Stimulated activated CD4-positive, alpha-beta T cell treated with anti-CD3 and anti-CD28 coated beads, Interleukin-4, amount 100 ng/mL, for 24 hours (primary cell): ENCODE data around the gene NDFIP2.

Experiments used
- DNase-seq: peaks from one replicate; pipeline ENCODE4 v3.0.0-alpha.2; 2020

The NDFIP2 gene, protein sequence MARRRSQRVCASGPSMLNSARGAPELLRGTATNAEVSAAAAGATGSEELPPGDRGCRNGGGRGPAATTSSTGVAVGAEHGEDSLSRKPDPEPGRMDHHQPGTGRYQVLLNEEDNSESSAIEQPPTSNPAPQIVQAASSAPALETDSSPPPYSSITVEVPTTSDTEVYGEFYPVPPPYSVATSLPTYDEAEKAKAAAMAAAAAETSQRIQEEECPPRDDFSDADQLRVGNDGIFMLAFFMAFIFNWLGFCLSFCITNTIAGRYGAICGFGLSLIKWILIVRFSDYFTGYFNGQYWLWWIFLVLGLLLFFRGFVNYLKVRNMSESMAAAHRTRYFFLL

DNA sequence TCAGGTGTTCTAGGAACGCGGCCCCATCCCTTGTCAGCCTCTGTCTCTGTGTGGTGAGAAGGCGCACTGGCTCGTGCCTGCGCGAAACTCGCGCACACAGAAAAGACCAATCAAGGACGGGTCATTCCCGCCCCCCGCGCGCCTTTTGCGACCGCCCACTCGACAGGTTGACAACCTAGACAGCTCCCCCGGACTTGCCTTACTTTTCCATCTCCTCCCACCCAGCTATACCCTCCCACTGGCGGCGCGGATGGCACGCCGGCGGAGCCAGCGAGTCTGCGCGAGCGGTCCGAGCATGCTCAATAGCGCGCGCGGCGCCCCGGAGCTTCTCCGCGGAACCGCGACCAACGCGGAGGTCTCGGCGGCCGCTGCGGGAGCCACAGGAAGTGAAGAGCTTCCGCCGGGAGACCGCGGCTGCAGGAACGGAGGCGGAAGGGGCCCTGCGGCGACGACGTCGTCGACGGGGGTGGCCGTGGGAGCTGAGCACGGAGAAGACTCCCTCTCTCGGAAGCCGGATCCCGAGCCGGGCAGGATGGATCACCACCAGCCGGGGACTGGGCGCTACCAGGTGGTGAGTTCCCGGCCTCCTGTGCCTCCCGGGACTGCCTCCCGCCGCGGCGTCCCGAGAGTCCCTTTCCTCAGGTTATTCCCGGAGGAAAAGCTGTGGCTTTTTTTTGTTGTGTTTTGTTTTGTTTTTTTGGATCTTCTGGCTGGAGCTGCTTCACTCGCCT lies at the start of gene NDFIP2:
NDFIP2 (plus strand) TSS at position 202 of the 731 bp plus-strand sequence; CDS start at position 251, 49 bp downstream.
- peak; percentile 91 for DNase-seq

DNA sequence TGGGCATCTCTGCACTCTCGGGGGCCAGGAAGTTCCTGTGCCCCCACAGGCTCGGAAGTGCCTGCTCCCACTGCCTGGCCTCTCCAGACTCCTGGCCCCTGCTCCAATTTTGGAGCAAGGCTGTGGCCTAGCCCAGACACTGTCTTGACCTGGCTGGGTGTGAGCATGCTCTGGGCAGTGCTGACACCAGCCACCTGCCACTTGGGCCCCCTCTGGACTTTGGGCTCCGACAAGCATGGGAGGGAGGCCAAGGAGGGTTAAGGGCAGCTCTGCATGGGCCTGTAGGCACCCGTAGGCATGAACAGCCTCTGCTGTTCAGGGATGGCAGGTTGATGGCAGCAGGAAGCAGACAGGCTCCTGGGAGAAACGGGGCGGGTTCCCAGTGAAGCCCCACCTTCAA lies 48.9 kb upstream of the NDFIP2 start:
- no peak for DNase-seq

DNA sequence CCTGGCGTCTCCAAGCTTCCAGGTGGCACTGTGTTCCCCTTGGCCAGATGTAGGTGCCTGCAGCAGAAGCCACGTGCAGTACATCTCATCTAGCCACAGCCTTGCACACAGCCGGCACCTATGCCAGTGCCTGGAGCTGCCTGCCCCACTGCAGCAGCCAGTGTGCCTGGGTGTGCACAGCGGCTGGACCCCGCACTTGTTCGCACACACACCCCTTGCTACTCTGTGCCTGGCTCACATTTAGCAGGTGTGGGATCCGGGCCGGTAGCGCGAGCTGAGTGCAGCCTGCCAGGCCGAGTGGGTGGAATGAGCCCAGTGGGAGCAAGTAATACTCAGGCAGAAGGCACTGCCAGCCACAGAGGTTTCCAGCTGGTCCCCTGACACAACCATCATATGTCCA lies 48.0 kb upstream of the NDFIP2 start:
- DNase-seq: no peak

DNA sequence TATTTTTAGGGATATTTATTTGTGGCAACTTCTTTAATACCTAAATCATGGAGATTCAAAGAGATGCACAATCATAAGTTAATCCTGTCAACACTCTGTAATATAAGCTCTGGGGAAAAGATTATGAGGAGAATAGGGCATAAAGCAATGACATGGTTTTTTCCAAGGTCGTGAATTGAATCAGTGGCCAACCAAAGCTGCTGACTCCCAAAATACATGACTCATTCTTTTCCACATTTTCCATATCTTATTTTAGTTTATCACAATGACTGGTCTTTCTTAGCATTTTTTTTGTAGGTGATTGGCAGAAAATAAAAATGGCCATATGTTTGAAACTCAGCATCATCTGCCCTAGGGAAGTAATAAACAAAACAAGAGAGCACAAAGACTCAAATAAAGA lies 46.4 kb upstream of the NDFIP2 start:
- DNase-seq: no peak

DNA sequence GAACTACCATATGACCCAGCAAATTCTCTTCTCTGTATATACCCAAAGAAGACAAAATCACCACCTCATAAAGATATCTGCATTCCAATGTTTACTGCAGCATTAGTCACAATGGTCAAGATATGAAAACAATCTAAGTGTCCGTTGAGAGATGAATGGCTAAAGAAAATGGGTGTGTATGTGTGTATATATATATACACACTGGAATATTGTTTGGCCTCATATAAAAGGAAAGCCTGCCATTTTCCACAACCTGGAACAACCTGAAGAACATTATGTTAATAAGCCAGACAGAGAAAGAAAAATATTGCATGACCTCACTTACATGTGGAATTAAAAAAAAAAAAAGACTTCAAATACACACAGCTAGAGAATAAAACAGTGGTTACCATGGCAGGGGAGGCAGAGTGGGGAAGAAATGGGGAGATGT lies 45.4 kb upstream of the NDFIP2 start:
- no peak for DNase-seq

DNA sequence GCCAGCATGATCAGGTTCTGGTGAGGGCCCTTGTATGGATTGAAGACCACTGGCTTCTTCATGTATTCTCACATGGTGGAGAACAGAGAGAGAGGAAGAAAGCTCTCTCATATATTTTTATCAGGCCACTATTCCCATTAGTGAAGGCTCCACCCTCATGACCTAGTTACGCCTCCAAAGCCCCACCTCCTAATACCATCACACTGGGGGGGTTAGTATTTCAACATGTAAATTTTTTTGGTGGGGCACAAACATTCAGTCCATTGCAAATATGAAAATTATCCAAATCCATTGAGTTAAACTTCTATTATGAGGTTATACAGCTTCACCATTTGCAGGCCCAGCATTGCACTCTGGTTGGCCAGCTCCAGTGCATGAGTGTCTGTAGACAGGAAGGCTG lies 41.7 kb upstream of the NDFIP2 start:
- no peak for DNase-seq

DNA sequence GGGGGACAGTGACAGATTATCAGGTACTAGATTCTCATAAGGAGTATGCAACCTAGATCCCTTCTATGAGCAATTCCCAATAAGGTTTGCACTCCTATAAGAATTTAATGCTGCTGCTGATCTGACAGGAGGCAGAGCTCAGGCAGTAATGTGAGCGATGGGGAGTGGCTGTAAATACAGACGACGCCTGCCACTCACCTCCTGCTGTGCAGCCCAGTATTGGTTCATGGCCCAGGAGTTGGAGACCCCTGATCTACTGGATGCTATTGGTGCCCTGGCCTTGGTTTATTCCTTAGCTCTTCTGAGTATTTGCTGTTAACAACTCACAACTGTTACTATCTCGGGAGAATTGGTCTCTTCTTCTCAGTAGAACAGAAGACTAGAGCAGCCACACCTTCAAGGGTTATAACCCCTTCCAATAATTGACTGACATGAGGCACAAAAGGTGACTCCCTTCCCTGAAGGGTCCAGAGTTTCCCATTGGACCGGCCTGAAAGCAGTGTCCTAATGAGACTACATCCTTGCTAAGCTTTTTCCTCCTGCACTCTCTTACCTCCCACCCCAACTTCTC lies 39.9 kb upstream of the NDFIP2 start:
- DNase-seq: no peak

DNA sequence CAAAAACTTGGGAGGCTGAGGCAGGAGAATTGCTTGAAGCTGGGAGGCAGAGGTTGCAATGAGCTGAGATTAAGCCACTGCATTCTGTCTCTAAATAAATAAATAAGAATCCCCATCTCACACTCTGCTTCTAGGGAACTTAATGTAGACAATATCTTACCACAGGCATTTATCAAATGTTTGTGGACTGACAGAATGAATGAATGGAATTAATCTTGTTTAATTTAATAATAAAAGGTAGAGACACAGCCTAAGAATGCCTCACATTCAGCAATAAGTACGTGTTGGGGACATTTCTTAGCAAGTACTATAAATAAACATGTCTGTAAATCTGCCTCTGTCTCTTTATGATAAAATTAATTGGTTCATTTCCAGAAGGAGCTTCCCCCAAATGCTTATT lies 38.7 kb upstream of the NDFIP2 start:
- no peak for DNase-seq

DNA sequence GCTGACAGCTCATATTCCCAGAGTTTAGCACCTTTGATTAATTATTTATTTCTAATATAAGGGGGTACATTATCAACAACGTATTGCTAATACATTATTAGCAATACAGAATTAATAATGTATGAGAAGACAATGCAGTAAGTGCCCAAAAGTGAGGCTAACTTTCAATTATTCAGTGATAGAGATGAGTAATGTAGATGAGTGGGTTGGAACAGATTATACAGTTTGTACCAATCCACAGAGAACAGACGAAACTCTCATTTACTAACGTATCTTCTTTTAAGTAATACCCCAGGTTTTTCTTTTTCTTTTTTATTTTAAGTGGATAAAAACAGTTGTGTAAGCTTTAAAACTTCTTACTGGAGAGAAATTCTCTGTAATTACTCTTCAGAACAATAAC lies 38.2 kb upstream of the NDFIP2 start:
- no peak for DNase-seq

DNA sequence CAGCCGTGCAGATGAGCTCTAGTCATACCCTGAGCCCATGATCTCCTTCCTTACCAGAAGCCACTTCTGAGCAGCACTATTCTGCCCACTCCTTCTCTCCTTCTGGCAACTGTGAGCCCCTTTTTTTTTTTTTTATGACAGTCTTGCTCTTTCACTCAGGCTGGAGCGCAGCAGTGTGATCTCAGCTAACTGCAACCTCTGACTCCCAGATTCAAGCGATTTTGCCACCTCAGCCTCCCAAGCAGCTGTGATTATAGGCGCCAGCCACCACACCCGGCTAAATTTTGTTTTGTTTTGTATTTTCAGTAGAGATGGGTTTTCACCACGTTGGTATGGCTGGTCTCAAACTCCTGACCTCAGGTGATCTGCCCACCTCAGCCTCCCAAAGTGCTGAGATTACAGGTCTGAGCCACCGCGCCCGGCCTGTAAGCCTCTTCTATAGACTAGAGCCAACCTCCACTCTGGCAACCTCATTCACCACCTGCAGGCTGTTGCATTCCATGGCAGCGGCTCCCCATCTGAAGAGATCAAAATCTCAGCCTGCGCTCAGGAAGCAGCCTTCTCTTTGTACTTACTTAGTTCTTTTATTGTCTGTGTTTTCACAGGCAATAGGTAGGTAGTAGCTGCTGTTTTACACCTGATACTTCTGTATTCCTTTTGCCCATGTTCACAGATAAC lies 34.8 kb upstream of the NDFIP2 start:
- DNase-seq: no peak

DNA sequence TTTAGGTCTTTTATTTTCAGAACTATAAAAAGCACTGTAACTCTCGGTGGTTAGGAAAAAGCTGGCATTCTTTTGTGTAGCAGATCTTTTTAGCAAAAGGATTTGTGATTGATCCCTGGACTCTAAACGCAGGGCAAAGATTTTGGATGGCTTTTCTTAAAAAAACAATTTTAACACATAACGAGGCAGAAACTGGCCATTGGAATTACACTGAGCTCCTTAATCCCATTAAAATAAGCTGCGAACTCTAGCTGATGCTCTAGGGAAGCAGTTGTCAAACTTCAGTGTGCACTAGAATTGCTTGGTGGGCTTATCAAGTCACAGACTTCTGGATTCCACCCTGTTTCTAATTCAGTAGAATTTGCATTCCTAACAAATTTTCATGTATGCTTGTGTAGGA lies 33.8 kb upstream of the NDFIP2 start:
- DNase-seq: no peak

DNA sequence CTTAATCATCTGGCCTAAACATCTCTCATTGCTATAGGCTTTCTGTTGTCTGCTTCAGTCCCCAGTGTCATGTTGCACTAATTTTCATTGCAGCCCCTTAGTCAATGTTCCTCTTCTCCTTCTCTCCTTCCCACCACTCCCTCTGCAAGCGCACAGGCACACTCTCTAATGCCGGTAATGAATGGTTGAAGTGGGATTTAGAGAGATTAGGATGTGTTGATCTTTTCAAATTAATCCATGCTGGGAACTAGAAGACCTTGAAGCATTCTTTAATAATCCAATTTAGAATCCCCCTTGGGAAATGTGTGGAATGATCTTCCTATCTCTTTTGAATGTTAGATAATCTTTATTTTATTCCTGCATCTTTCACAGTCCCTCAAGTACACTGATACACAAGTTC lies 33.2 kb upstream of the NDFIP2 start:
- no peak for DNase-seq

DNA sequence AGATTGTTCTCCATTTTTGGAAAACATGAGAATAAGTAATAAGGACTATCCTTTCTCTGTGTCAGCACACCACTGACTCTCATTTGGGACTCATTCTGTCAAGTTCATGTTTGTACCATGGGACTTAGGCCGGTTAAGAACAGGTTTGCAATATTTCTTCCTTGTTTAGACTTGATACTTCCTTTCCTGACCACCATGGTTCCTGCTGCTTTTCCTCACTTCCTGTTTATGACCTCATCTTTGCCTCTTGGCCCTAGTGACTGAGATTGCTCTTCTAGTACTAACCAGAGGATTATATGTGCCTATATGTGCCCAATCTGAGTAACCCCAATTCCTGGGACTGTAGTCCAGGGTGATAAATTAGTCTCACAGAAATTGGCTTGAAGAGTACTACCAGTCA lies 32.5 kb upstream of the NDFIP2 start:
- DNase-seq: no peak

DNA sequence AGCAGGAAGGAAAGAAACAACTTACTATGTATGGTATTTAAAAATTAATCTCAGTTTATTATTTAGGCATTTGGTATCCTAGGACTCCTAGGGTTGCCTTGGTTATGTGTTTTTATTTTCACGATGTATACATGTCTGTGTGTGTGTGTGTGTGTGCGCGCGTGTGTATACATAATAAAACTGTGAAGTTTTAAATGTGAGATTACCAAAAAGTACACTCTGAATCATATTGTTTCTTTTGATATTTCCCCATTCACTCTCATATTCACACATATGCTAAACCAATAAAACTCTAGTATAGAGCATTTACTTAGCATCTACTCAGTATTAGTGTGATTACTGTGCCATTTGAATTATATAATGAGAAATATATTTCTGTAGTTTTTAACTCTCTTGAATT lies 30.8 kb upstream of the NDFIP2 start:
- peak; percentile 42 for DNase-seq

DNA sequence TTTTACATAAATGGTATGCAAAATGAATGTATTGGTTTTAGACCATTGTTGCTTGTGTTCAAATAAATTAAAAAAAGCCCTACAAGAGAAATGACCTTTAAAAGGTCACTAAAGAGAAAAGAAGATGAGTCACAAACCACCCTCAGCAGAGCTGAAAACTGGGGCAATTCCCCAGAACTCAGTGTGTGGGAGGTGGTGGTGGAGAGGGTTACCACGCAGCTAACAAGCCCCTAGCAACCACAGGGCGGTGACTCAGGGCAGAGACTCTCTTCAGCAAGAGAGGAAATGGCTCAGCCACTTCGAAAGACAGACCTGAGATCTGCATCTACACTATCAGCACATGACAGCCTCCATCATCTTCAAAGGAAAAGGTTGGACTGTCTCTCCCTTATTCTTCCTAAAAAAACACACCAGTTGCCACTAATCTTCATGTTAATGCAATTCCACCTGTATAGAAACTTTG lies 29.4 kb upstream of the NDFIP2 start:
- DNase-seq: peak; percentile 97

DNA sequence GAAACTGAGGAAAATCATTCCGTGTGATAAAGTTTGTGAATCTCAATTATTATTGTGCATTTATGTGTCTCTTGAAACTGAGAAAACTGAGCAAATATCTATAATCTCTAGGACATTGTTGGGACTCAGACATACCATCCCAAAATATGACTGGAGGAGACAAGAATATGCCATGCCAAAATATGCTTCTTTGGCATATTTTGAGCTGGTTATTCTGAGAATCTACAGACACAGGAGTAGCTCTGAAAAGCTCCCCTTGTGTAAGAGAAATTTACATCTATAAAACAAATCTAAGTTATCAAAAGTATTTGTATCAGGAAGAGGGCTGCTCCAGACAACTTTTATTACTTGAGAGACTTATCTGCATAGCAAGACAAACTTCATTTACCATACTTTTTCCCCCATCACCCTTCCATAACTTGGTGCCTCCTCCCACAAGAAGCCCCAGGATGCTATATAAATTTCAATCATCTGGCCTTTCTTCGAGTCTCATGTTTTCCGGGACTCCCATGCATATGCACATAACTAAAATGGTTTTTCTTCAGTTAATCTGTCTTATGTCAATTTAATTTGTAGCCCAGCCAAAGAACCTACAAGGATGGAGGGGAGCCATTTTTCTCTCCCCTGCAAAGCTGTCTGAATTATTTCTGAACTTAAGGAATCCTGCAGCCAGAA lies 28.6 kb upstream of the NDFIP2 start:
- no peak for DNase-seq

DNA sequence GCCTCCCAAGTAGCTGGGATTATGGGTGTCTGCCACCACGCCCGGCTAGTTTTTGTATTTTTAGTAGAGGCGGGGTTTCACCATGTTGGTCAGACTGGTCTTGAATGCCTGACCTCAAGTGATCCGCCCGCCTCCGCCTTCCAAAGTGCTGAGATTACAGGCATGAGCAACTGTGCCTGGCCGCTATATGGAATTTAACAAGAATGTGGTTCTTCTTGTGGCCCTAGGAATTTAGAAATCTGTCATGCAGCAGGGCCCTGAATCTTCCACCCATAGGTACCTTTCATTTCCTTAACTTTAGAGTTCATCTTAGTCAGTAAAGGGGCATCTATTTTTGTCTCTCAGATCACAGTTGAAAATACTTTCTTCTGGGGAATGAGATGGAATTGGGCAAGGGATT lies 25.6 kb upstream of the NDFIP2 start:
- DNase-seq: no peak

DNA sequence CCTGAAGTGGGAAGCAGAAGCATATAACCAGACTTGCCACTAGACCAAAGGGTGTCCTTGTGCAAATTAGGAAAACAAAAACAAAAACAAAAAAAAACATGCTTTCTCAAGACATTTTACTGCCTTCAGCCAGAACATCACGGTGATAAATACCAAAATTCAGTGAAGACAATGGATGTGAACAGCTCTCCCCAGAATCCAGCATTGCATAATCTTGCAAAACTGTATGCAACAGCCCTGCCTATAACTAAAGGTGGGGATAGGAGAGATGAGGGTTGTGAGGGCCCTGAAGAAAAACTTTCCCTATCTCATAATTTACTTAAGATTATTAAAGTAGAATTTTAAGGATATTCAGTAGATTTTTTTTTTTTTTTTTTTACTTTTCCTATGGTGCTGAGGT lies 24.9 kb upstream of the NDFIP2 start:
- no peak for DNase-seq

DNA sequence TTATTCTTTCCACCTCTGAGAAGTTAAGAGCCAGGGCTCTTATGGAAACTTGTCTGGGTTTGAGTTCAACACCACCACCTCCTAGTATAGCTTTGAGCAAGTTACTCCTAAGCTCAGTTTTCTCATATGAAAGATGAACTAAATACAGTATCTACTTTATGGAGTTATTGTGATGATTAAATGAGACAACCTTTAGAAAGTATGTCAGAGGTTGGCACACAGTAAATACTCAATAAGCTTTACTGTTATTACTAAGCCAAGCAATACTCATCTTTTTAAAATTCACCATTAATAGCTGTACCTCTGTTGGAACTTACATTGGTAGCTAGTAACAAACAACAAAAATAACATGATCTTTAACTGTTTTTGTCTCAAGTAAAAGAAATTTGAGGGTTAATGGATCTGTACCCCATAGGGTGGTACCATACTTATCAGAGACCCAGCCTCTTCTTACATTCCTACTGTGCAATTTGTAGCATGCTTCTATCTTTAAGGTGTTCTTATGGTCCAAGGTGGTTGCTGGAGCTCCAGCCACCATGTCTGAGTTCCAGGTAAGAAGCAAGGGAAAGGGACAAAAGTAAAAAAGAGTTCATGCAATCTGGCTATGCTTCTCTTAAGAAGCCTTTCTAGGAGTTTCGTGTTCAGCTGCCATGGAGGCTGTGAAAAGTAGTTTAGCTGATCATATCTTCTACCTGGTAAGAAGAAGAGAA lies 24.1 kb upstream of the NDFIP2 start:
- DNase-seq: no peak

DNA sequence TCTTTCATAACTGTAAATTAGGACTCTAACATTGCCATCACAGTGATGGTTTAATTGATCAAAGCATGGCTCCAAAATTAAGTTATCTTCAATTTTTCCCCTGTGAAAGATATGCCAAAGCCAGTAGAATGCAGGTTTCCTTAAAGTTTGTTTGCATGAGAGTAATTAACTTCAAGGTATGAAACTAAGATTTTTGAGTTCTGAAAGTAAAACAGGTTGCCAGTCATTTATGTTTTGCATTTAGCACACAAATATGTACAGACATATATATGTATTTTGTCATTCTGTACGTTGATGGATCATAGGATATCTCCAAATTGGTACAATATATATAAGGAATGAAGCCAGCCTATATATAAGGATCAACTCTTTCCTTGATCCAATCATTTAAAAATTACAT lies 23.6 kb upstream of the NDFIP2 start:
- no peak for DNase-seq

DNA sequence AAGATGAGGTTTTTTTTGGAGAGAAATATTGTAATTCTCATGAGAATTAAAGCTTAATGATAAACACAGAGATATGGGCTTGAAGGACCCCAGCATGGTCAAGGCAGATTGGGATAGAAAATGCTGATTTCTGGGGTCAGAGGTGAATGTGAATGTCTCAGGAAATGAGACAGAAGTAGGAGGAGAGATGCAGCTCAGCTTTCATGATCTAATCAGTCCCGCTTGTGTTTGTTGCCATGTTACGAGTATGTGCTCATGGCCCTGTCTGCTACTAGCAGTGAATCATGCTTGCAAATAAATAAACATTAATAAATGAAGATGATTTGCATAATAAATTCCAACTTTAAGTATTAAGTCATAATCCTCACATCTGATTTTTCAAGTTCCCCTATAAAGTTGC lies 23.0 kb upstream of the NDFIP2 start:
- DNase-seq: no peak

DNA sequence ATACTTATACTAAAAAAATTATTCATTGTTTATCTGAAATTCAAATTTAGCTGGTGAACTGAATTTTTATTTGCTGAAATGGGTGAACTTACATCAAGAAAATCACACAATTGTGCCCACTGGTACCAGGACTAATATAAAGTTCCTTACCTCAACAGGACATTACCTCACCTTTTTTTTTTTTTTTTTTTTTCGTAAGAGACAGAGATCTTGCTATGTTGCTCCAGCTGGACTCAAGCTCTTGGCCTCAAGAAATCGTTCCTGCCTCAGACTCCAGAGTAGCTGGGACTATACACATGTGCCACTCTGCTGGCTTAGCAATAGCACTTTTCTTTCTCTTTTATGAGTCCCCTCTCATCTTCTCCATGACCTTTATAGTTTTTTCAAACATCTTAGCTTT lies 22.5 kb upstream of the NDFIP2 start:
- DNase-seq: no peak
